HG03378 (cell line): ENCODE measurements around the gene DRICH1.
"Not testable (repeated sequence)": the region's sequence is repeated elsewhere in the genome, so short reads cannot be mapped to it uniquely, and the experiment has no call there.

Experiments used
- ATAC-seq: cut with Tn5 transposase; IDR thresholded peaks from one replicate; pipeline ENCODE4 v1.9.1; 2021; ENCODE audit warnings: mild to moderate bottlenecking, moderate library complexity; ENCODE audit not compliant: unreplicated experiment

The DRICH1 gene

GRCh38 chr22:23603266-23603665, 28.9 kb downstream of the DRICH1 start:
- no peak for ATAC-seq

GRCh38 chr22:23598805-23599518, 33.2 kb downstream of the DRICH1 start:
- ATAC-seq: no peak

- not testable (repeated sequence) for ATAC-seq
Measured at GRCh38 chr22:23597576-23598268, 34.4 kb downstream of the DRICH1 start.

GRCh38 chr22:23595904-23596303, 36.2 kb downstream of the DRICH1 start:
- not testable (repeated sequence) for ATAC-seq

GRCh38 chr22:23591846-23592245, 40.3 kb downstream of the DRICH1 start:
- ATAC-seq: no peak

GRCh38 chr22:23591201-23591791, 40.8 kb downstream of the DRICH1 start:
- no peak for ATAC-seq

GRCh38 chr22:23583836-23584235, 48.3 kb downstream of the DRICH1 start:
- no peak for ATAC-seq

GRCh38 chr22:23583153-23583552, 49.0 kb downstream of the DRICH1 start:
- no peak for ATAC-seq

GRCh38 chr22:23581260-23581650, 50.9 kb downstream of the DRICH1 start:
- no peak for ATAC-seq

GRCh38 chr22:23580576-23581259, 51.4 kb downstream of the DRICH1 start:
- ATAC-seq: no peak

GRCh38 chr22:23579870-23580575, 52.1 kb downstream of the DRICH1 start, which contains the start of gene IGLL1:
IGLL1 (minus strand) TSS chr22:23580290; CDS start chr22:23580190, 100 bp downstream.
- no peak for ATAC-seq

GRCh38 chr22:23579280-23579679, 52.8 kb downstream of the DRICH1 start:
- ATAC-seq: no peak

- ATAC-seq: no peak
Measured at GRCh38 chr22:23578306-23578705, 53.8 kb downstream of the DRICH1 start.

GRCh38 chr22:23576681-23577080, 55.4 kb downstream of the DRICH1 start:
- ATAC-seq: no peak

- no peak for ATAC-seq
Measured at GRCh38 chr22:23575601-23576000, 56.5 kb downstream of the DRICH1 start.

- no peak for ATAC-seq
Measured at GRCh38 chr22:23574877-23575276, 57.2 kb downstream of the DRICH1 start.

- no peak for ATAC-seq
Measured at GRCh38 chr22:23574371-23574811, 57.7 kb downstream of the DRICH1 start.

- ATAC-seq: not testable (repeated sequence)
Measured at GRCh38 chr22:23573701-23574235, 58.4 kb downstream of the DRICH1 start.

- ATAC-seq: not testable (repeated sequence)
Measured at GRCh38 chr22:23573106-23573505, 59.0 kb downstream of the DRICH1 start.

- ATAC-seq: no peak
Measured at GRCh38 chr22:23571486-23571885, 60.6 kb downstream of the DRICH1 start.
